RWPE1 (cell line): ENCODE measurements around the gene PHYHIPL.

Source experiments
- CTCF ChIA-PET: fragments of 350-600 bp; sonication (Branson Sonifier 250); formaldehyde crosslinking; extraction: SDS; loops from one replicate; lab custom pipeline; 2021; lab: Yijun Ruan, JAX
- POLR2A ChIA-PET: fragments of 400-600 bp; formaldehyde crosslinking; extraction: SDS; loops from one replicate; lab custom pipeline; 2020; ENCODE audit warnings: antibody characterized with exemption; ENCODE audit not compliant: low non-redundant PET; lab: Yijun Ruan, JAX
- DNase-seq: peaks from one replicate; pipeline ENCODE4 v3.0.0; 2012; ENCODE audit warnings: low spot score
- H3K27ac ChIP-seq: fragments of 450-650 bp; 2 replicates; pipeline ENCODE4 v1.5.1; 2017
- TF ChIP-seq, protein P1 (sequence below): fragments of 450-650 bp; conservative IDR thresholded peaks from 2 replicates; pipeline ENCODE4 v1.5.1; 2017; ENCODE audit warnings: low read depth, mild to moderate bottlenecking

Gene PHYHIPL

DNA sequence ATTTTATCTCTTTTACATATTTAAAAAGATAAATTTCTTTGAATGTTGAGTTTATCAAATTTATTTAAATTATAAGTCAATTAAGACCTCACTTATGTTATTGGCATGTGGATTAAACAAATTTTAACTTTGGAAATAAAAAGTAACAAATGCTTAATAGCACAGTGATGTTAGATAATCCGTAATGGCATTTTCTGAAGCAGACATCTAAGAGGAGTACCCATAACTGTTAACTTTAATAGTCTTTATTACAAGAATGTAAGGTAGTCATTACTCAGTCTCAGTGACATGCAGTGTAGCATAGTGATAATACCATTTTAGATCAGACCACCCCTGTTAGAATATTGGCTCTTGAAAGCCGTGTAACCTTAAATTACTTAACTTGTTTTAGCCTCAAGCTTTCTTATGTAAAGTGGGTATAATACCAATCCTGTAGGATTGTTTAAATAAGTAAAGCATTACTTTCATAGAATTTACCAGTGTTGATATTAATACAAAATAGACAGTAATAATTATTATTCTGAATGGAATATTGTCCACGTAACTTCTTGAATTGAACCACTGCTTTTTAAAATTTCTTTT is 4.3 kb downstream of the PHYHIPL start:
- TF ChIP-seq, protein P1, sequence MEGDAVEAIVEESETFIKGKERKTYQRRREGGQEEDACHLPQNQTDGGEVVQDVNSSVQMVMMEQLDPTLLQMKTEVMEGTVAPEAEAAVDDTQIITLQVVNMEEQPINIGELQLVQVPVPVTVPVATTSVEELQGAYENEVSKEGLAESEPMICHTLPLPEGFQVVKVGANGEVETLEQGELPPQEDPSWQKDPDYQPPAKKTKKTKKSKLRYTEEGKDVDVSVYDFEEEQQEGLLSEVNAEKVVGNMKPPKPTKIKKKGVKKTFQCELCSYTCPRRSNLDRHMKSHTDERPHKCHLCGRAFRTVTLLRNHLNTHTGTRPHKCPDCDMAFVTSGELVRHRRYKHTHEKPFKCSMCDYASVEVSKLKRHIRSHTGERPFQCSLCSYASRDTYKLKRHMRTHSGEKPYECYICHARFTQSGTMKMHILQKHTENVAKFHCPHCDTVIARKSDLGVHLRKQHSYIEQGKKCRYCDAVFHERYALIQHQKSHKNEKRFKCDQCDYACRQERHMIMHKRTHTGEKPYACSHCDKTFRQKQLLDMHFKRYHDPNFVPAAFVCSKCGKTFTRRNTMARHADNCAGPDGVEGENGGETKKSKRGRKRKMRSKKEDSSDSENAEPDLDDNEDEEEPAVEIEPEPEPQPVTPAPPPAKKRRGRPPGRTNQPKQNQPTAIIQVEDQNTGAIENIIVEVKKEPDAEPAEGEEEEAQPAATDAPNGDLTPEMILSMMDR, result no peak
- POLR2A ChIA-PET, result no interaction called here
- no peak for DNase-seq
- CTCF ChIA-PET, result no interaction called here
- no peak overlapping the region for H3K27ac ChIP-seq

DNA sequence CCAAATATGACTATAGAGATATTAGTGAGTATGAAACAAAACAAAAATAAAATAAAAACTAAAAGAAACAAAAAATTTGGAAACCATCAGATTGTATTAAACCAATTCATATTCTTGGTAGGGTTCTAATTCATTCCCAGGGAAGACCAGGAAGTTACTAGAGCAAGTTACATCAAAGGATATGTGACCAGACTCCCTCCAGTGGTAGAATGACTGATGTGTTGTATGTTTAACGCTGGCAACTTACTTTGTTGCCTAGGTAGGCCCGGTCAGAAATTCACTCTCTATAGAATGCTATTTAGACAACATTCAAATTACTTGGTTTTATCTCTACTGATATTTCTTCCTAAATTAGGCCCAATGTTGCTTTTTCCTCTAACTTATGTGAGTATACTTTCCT is 5.2 kb downstream of the PHYHIPL start:
- POLR2A ChIA-PET, result no interaction called here
- CTCF ChIA-PET, result interaction anchor here (0.6 to 1.0 kb wide), 5 partner anchors 14 to 229 kb away, joined by 3 to 5 read pairs (median 3); no protein-coding TSS in a partner anchor
- H3K27ac ChIP-seq, result no peak overlapping the region

DNA sequence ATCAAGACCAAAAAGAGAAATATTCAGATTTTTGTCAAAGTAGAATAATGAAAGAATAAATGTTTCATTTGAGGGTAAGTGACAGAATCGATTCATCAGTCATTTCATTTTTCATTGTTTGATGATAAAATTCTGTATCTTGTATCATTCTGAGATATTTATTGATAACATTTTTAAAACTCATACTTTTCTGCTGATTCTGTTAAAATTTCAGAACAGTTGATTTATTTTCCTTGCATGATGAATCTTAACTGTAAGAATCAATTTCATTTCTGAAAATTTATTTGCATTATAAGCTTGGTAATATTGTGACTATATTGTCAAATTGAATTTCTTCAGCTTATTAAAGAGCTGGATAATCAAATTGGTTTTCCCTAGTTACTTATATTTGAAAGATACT is 13.9 kb downstream of the PHYHIPL start:
- DNase-seq, result no peak
- POLR2A ChIA-PET, result no interaction called here
- H3K27ac ChIP-seq, result no peak overlapping the region
- TF ChIP-seq, protein P1, result no peak
- CTCF ChIA-PET, result no interaction called here

More for the DNA sequence above, 5.2 kb downstream of the PHYHIPL start:
- DNase-seq, result peak; percentile 48
- TF ChIP-seq, protein P1, result peak; percentile 45

GRCh38 chr10:59206204-59206720 is 29.8 kb downstream of the PHYHIPL start:
- DNase-seq, result no peak
- ChIA-PET CTCF (no interaction called here), POLR2A (no interaction called here)
- no peak overlapping the region for H3K27ac ChIP-seq
- TF ChIP-seq, protein P1, result no peak

- TF ChIP-seq, protein P1, result no peak
- CTCF ChIA-PET, result no interaction called here
- DNase-seq, result no peak
- H3K27ac ChIP-seq, result no peak overlapping the region
- POLR2A ChIA-PET, result no interaction called here
These were observed 35.9 kb downstream of the PHYHIPL start for GRCh38 chr10:59212301-59212798.

GRCh38 chr10:59214160-59214559 is 37.7 kb downstream of the PHYHIPL start:
- H3K27ac ChIP-seq, result no peak overlapping the region
- TF ChIP-seq, protein P1, result no peak
- CTCF ChIA-PET, result no interaction called here
- POLR2A ChIA-PET, result no interaction called here
- no peak for DNase-seq
